HEK293 (cell line): ENCODE data around the gene SEC62.

Experiments
- GFI1B ChIP-seq: fragments of 450-650 bp; formaldehyde crosslinking; IDR thresholded peaks from 2 replicates; pipeline ENCODE4 v1.5.1; 2016; ENCODE audit warnings: missing biosample characterization, missing genetic modification characterization
- KLF10 ChIP-seq: fragments of 450-650 bp; IDR thresholded peaks from 2 replicates; pipeline ENCODE4 v1.5.1; 2018; ENCODE audit warnings: missing biosample characterization, mild to moderate bottlenecking, missing genetic modification characterization
- MYNN ChIP-seq: fragments of 450-650 bp; formaldehyde crosslinking; IDR thresholded peaks from 2 replicates; pipeline ENCODE4 v1.5.1; 2016; ENCODE audit warnings: missing biosample characterization, missing genetic modification characterization, borderline replicate concordance
- TCF7L2 ChIP-seq: IDR thresholded peaks from 2 replicates; pipeline ENCODE4 v1.6.1; 2011; ENCODE audit warnings: low read depth, mild to moderate bottlenecking, inconsistent platforms, low read length, moderate library complexity, borderline replicate concordance
- ZNF366 ChIP-seq: fragments of 450-650 bp; formaldehyde crosslinking; conservative IDR thresholded peaks from 2 replicates; pipeline ENCODE4 v1.5.1; 2016; ENCODE audit warnings: missing biosample characterization, missing genetic modification characterization
- ZNF394 ChIP-seq: fragments of 450-650 bp; formaldehyde crosslinking; IDR thresholded peaks from 2 replicates; pipeline ENCODE4 v1.5.1; 2016; ENCODE audit warnings: missing biosample characterization, missing genetic modification characterization, mild to moderate bottlenecking, moderate library complexity, borderline replicate concordance
- ZNF626 ChIP-seq: fragments of 450-650 bp; sonication (Bioruptor Pico); formaldehyde crosslinking; IDR thresholded peaks from 2 replicates; pipeline ENCODE4 v1.5.1; 2018; ENCODE audit warnings: missing biosample characterization, missing genetic modification characterization, inconsistent platforms
- ZNF660 ChIP-seq: fragments of 450-650 bp; IDR thresholded peaks from 2 replicates; pipeline ENCODE4 v1.5.1; 2018; ENCODE audit warnings: missing biosample characterization, mild to moderate bottlenecking, missing genetic modification characterization
- ZNF776 ChIP-seq: fragments of 450-650 bp; formaldehyde crosslinking; IDR thresholded peaks from 2 replicates; pipeline ENCODE4 v1.5.0; 2017; ENCODE audit warnings: missing biosample characterization, missing genetic modification characterization, borderline replicate concordance
- ZSCAN30 ChIP-seq: fragments of 450-650 bp; IDR thresholded peaks from 2 replicates; pipeline ENCODE4 v1.5.1; 2018; ENCODE audit warnings: missing biosample characterization, mild to moderate bottlenecking, missing genetic modification characterization, moderate library complexity
- TF ChIP-seq, protein P1 (sequence below): fragments of 450-650 bp; formaldehyde crosslinking; IDR thresholded peaks from 2 replicates; pipeline ENCODE4 v1.5.1; 2016; ENCODE audit warnings: missing biosample characterization, missing genetic modification characterization
- TF ChIP-seq, protein P2 (sequence below): fragments of 450-650 bp; formaldehyde crosslinking; IDR thresholded peaks from 2 replicates; pipeline ENCODE4 v1.5.1; 2016; ENCODE audit warnings: missing biosample characterization, missing genetic modification characterization, low read depth
- TF ChIP-seq, protein P3 (sequence below): fragments of 450-650 bp; formaldehyde crosslinking; IDR thresholded peaks from 2 replicates; pipeline ENCODE4 v1.5.1; 2016; ENCODE audit warnings: missing biosample characterization, missing genetic modification characterization
- TF ChIP-seq, protein P4 (sequence below): fragments of 450-650 bp; formaldehyde crosslinking; IDR thresholded peaks from 2 replicates; pipeline ENCODE4 v1.5.1; 2016; ENCODE audit warnings: missing biosample characterization, missing genetic modification characterization

DNA sequence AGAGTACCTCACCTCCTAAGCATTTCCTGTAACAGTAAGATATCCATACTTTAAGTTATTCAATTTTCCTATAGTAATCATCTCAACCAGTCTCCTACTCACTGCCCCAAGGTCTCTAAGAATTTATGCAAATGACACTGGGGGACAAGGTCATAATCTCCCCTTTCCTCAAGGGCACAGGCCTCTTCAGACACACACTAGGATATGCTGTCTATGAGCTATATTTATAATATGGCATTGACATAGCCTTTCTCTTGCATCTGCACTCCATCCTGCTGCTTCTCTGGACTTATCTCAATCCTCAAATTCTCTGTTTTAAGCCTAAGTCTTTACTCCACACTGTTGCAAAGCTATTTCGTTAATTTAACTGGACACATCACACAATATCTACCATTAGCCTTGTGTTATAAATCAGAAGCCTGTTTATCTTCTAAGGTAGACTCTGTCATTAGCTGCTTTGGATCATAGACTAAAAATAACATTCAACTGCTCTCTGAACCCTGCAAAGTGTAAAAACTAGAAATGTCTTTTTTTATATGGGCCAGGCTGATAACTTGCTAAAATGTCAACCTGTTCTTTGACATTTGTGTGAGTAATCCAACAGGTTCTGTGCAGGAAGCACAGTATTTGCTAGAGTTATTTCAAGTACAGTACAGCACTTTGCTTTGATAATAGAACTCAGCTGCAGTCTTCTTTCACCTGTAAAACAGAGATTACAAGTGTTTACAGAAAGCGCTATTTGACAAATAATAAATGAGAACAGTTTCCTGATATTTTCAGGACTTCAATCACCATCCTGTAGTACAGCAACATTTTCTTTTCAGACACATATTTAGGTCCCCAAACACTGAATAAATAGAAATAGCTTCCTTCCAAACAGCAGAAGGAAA lies 17.8 kb upstream of the SEC62 start:
- TF ChIP-seq TCF7L2 = no peak
- TF ChIP-seq, protein P1, sequence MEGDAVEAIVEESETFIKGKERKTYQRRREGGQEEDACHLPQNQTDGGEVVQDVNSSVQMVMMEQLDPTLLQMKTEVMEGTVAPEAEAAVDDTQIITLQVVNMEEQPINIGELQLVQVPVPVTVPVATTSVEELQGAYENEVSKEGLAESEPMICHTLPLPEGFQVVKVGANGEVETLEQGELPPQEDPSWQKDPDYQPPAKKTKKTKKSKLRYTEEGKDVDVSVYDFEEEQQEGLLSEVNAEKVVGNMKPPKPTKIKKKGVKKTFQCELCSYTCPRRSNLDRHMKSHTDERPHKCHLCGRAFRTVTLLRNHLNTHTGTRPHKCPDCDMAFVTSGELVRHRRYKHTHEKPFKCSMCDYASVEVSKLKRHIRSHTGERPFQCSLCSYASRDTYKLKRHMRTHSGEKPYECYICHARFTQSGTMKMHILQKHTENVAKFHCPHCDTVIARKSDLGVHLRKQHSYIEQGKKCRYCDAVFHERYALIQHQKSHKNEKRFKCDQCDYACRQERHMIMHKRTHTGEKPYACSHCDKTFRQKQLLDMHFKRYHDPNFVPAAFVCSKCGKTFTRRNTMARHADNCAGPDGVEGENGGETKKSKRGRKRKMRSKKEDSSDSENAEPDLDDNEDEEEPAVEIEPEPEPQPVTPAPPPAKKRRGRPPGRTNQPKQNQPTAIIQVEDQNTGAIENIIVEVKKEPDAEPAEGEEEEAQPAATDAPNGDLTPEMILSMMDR (tag by site-specific recombination) = no peak
- no peak for TF ChIP-seq ZNF366 (tag by site-specific recombination)
- no peak for TF ChIP-seq ZNF626 (tag by site-specific recombination)
- TF ChIP-seq ZSCAN30 (tag by site-specific recombination) = no peak
- TF ChIP-seq ZNF776 (tag by site-specific recombination) = no peak
- no peak for TF ChIP-seq ZNF394 (tag by site-specific recombination)
- TF ChIP-seq, protein P2, sequence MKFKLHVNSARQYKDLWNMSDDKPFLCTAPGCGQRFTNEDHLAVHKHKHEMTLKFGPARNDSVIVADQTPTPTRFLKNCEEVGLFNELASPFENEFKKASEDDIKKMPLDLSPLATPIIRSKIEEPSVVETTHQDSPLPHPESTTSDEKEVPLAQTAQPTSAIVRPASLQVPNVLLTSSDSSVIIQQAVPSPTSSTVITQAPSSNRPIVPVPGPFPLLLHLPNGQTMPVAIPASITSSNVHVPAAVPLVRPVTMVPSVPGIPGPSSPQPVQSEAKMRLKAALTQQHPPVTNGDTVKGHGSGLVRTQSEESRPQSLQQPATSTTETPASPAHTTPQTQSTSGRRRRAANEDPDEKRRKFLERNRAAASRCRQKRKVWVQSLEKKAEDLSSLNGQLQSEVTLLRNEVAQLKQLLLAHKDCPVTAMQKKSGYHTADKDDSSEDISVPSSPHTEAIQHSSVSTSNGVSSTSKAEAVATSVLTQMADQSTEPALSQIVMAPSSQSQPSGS (tag by site-specific recombination) = no peak
- no peak for TF ChIP-seq GFI1B (tag by site-specific recombination)
- no peak for TF ChIP-seq MYNN
- TF ChIP-seq KLF10 = no peak
- TF ChIP-seq, protein P3, sequence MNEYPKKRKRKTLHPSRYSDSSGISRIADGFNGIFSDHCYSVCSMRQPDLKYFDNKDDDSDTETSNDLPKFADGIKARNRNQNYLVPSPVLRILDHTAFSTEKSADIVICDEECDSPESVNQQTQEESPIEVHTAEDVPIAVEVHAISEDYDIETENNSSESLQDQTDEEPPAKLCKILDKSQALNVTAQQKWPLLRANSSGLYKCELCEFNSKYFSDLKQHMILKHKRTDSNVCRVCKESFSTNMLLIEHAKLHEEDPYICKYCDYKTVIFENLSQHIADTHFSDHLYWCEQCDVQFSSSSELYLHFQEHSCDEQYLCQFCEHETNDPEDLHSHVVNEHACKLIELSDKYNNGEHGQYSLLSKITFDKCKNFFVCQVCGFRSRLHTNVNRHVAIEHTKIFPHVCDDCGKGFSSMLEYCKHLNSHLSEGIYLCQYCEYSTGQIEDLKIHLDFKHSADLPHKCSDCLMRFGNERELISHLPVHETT (tag by site-specific recombination) = no peak
- TF ChIP-seq, protein P4, sequence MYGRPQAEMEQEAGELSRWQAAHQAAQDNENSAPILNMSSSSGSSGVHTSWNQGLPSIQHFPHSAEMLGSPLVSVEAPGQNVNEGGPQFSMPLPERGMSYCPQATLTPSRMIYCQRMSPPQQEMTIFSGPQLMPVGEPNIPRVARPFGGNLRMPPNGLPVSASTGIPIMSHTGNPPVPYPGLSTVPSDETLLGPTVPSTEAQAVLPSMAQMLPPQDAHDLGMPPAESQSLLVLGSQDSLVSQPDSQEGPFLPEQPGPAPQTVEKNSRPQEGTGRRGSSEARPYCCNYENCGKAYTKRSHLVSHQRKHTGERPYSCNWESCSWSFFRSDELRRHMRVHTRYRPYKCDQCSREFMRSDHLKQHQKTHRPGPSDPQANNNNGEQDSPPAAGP (tag by site-specific recombination) = no peak
- no peak for TF ChIP-seq ZNF660 (tag by site-specific recombination)
